ENCODE measurements around the gene EBI3.
"Not testable (repeated sequence)": the region's sequence is repeated elsewhere in the genome, so short reads cannot be mapped to it uniquely, and the experiment has no call there.

The EBI3 gene

GRCh38 chr19:4266253-4267000 is 37.1 kb downstream of the EBI3 start:
- TF ChIP-seq CTCF (IDR thresholded peaks at IDR 0.05; ENCODE audit: control insufficient read depth, extremely low read depth, insufficient read depth) = no peak
- no peak for DNase-seq (ENCODE audit: low read depth)
- H3K4me3 ChIP-seq (ENCODE audit: low read depth, low read length) = no peak overlapping the region

GRCh38 chr19:4267101-4267900 is 38.0 kb downstream of the EBI3 start:
- no peak for DNase-seq (ENCODE audit: low read depth)
- no peak overlapping the region for H3K4me3 ChIP-seq (ENCODE audit: low read depth, low read length)
- peak; percentile 67 for TF ChIP-seq CTCF (IDR thresholded peaks at IDR 0.05; ENCODE audit: control insufficient read depth, extremely low read depth, insufficient read depth)

- H3K4me3 ChIP-seq (ENCODE audit: low read depth, low read length) = no peak overlapping the region
- peak; percentile 74 for DNase-seq (ENCODE audit: low read depth)
- TF ChIP-seq CTCF (IDR thresholded peaks at IDR 0.05; ENCODE audit: control insufficient read depth, extremely low read depth, insufficient read depth) = no peak
Observed at GRCh38 chr19:4267901-4268815, 38.8 kb downstream of the EBI3 start.

GRCh38 chr19:4268816-4269430 is 39.6 kb downstream of the EBI3 start:
- DNase-seq (ENCODE audit: low read depth) = no peak
- H3K4me3 ChIP-seq (ENCODE audit: low read depth, low read length) = no peak overlapping the region
- TF ChIP-seq CTCF (IDR thresholded peaks at IDR 0.05; ENCODE audit: control insufficient read depth, extremely low read depth, insufficient read depth) = no peak

- TF ChIP-seq CTCF (IDR thresholded peaks at IDR 0.05; ENCODE audit: control insufficient read depth, extremely low read depth, insufficient read depth) = no peak
- no peak for DNase-seq (ENCODE audit: low read depth)
- no peak overlapping the region for H3K4me3 ChIP-seq (ENCODE audit: low read depth, low read length)
Observed at GRCh38 chr19:4272894-4273293, 43.6 kb downstream of the EBI3 start.

GRCh38 chr19:4274321-4274686 is 45.0 kb downstream of the EBI3 start:
- H3K4me3 ChIP-seq (ENCODE audit: low read depth, low read length); DNase-seq (ENCODE audit: low read depth): not testable (repeated sequence)

Data from LNCaP clone FGC (cell line).